ENCODE data around the gene TUT1. TPM values are rescaled to one million over a fixed set of nuclear protein-coding genes. Genes with fewer than 3 reads are reported as not detected.

The TUT1 gene, protein sequence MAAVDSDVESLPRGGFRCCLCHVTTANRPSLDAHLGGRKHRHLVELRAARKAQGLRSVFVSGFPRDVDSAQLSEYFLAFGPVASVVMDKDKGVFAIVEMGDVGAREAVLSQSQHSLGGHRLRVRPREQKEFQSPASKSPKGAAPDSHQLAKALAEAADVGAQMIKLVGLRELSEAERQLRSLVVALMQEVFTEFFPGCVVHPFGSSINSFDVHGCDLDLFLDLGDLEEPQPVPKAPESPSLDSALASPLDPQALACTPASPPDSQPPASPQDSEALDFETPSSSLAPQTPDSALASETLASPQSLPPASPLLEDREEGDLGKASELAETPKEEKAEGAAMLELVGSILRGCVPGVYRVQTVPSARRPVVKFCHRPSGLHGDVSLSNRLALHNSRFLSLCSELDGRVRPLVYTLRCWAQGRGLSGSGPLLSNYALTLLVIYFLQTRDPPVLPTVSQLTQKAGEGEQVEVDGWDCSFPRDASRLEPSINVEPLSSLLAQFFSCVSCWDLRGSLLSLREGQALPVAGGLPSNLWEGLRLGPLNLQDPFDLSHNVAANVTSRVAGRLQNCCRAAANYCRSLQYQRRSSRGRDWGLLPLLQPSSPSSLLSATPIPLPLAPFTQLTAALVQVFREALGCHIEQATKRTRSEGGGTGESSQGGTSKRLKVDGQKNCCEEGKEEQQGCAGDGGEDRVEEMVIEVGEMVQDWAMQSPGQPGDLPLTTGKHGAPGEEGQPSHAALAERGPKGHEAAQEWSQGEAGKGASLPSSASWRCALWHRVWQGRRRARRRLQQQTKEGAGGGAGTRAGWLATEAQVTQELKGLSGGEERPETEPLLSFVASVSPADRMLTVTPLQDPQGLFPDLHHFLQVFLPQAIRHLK
- total RNA-seq: 9.6 to 15.2 TPM (median 11.8 TPM) in 3 replicates
- long read RNA-seq, transcript TUT1-202 (9 exons, 2,826 nt): major isoform, 24 of 30 reads
- long read RNA-seq, partial matches to known transcripts: 1 of 30 reads
- long read RNA-seq, other reads (novel, unspliced or antisense): 5 of 30 reads

DNA sequence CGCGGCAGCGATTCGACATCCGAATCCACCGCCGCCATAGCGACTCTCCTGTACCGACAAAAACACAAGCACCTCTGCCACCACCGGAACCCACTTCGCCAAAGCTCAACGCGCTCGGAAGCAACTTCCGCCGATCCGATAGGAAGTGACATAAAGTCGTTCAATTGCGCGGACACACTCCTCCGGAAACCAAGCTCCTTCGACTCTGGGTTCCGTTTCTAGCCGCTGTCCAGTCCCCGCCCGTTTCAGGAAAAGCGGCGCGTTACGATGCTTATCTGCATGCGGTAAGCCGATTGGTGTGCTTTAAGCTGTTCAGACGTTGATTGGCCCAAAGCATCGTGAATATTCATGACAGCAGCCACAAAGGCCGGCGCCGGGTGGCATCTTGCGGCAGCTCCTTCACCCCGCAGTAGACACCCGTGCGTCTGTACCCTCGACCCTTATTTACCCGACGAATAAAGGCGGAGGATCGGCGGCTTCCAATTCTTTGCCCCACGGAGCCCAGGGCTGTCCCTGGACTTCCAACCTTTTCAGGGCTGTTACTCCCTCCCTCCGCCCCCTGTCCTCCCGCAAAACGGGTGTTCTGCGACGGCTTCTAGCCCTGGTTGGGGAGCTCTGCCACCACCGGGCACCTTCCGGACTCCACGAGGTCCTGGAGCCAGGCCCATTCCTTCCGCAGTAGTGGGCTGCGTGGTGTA lies at the start of gene TUT1:
TSS of gene TUT1 (minus strand) at position 76 of the 698 bp plus-strand sequence. CDS start at position 38, 38 bp downstream.
- Mint-ChIP-seq H3K27me3 (ENCODE audit: low read depth) (no peaks in the 10 kb centered on the region), H3K9me3 (ENCODE audit: low read depth) (no peaks in the 10 kb centered on the region)

DNA sequence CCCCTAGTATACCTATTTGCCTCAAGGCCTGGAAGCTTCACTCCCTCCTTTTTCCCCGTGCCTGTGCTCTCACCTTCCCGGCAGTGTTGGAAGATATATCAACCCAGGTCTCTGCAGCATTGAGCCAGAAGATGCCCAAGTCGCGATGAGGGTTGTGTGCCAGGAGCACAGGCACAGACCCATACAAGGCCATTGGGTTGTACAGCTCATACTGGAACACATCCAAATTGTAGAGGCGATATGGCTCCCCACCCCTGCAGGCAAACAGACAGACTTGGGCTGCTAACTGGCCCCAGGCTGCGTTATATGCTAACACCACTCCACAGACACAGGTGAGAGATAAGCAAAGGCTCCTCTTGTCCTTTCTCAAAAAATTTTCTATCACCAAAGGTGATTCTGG lies 41.2 kb upstream of the TUT1 start:
- Mint-ChIP-seq H3K27ac (ENCODE audit: unreplicated experiment) (peak overlapping the region; percentile 47), H3K4me3 (ENCODE audit: unreplicated experiment) (no peak overlapping the region), H3K9me3 (ENCODE audit: low read depth) (no peaks in the 10 kb centered on the region), H3K36me3 (ENCODE audit: low read depth) (peaks cover 49% of the 10 kb centered on the region), H3K4me1 (ENCODE audit: low read depth) (no peaks in the 10 kb centered on the region), H3K27me3 (ENCODE audit: low read depth) (no peaks in the 10 kb centered on the region)
- DNase-seq (ENCODE audit: low spot score): no peak
- TF ChIP-seq, protein P1, sequence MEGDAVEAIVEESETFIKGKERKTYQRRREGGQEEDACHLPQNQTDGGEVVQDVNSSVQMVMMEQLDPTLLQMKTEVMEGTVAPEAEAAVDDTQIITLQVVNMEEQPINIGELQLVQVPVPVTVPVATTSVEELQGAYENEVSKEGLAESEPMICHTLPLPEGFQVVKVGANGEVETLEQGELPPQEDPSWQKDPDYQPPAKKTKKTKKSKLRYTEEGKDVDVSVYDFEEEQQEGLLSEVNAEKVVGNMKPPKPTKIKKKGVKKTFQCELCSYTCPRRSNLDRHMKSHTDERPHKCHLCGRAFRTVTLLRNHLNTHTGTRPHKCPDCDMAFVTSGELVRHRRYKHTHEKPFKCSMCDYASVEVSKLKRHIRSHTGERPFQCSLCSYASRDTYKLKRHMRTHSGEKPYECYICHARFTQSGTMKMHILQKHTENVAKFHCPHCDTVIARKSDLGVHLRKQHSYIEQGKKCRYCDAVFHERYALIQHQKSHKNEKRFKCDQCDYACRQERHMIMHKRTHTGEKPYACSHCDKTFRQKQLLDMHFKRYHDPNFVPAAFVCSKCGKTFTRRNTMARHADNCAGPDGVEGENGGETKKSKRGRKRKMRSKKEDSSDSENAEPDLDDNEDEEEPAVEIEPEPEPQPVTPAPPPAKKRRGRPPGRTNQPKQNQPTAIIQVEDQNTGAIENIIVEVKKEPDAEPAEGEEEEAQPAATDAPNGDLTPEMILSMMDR (IDR thresholded peaks at IDR 0.05): no peak

More for the DNA sequence above, at the start of gene TUT1:
- DNase-seq (ENCODE audit: low spot score): peak; percentile 96
- TF ChIP-seq, protein P1 (IDR thresholded peaks at IDR 0.05): peak; percentile 42
- peaks cover 27% of the 10 kb centered on the region for H3K4me1 Mint-ChIP-seq (ENCODE audit: low read depth)
- H3K36me3 Mint-ChIP-seq (ENCODE audit: low read depth): peaks cover 25% of the 10 kb centered on the region
- peak within 1 kb of the TSS; percentile 96 for H3K27ac Mint-ChIP-seq (ENCODE audit: unreplicated experiment)
- H3K4me3 Mint-ChIP-seq (ENCODE audit: unreplicated experiment): peak within 1 kb of the TSS; percentile 86

DNA sequence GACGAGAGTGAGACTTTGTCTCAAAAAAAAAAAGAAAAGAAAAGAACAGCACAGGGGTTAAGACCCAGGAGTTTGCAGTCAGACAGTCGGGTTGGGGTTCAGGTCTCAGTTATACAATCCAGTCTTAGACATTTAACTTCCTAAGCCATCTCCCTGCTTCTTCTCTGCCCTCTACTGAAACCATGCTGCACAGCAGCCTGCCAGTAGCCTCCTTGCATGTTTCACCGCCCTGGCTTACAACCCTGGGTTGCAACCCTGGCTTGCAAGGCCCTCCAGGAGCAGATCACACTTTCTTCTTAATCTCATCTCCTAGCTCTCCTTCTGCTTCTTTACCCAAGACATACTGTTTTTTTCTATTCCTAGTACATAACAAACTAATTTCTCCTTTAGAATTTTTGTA lies 36.4 kb upstream of the TUT1 start:
- no peak for DNase-seq (ENCODE audit: low spot score)
- H3K36me3 Mint-ChIP-seq (ENCODE audit: low read depth): peaks cover 50% of the 10 kb centered on the region
- H3K9me3 Mint-ChIP-seq (ENCODE audit: low read depth): no peaks in the 10 kb centered on the region
- H3K27ac Mint-ChIP-seq (ENCODE audit: unreplicated experiment): no peak overlapping the region
- no peak overlapping the region for H3K4me3 Mint-ChIP-seq (ENCODE audit: unreplicated experiment)
- TF ChIP-seq, protein P1 (IDR thresholded peaks at IDR 0.05): peak; percentile 27
- no peaks in the 10 kb centered on the region for H3K27me3 Mint-ChIP-seq (ENCODE audit: low read depth)
- H3K4me1 Mint-ChIP-seq (ENCODE audit: low read depth): no peaks in the 10 kb centered on the region

DNA sequence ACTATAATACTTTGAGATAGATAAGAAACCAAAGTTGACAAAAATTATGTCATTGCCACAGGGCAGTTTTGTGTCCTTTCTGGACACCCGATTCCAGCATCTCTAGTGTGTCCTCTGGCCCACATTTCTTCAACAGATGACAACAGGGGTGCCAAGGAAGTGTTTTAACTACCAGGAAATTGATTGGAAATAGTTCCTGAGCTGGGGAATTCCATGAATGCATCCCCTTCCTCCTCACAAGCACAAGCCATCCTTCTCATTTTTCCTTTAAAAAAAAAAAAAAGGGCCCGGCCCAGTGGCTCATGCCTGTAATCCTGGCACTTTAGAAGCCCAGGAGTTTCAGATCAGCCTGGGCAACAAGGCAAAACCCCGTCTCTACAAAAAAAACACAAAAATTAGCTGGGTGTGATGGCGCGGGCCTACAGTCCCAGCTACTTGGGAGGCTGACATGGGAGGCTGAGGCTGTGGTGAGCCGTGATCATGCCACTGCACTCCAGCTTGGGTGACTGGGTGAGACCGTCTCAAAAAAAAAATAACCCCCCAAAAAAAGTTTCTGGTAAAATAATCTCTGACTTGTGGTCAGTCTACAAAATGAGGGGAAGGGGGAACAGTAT lies 31.3 kb upstream of the TUT1 start:
- DNase-seq (ENCODE audit: low spot score): no peak
- peaks cover 20% of the 10 kb centered on the region for H3K4me1 Mint-ChIP-seq (ENCODE audit: low read depth)
- TF ChIP-seq, protein P1 (IDR thresholded peaks at IDR 0.05): no peak
- peak overlapping the region; percentile 89 for H3K4me3 Mint-ChIP-seq (ENCODE audit: unreplicated experiment)
- no peaks in the 10 kb centered on the region for H3K27me3 Mint-ChIP-seq (ENCODE audit: low read depth)
- H3K9me3 Mint-ChIP-seq (ENCODE audit: low read depth): no peaks in the 10 kb centered on the region
- peak overlapping the region; percentile 96 for H3K27ac Mint-ChIP-seq (ENCODE audit: unreplicated experiment)
- H3K36me3 Mint-ChIP-seq (ENCODE audit: low read depth): peaks cover 23% of the 10 kb centered on the region
